Measurements from ENCODE around the gene ANP32B. TPM values are rescaled to one million over a fixed set of nuclear protein-coding genes. Genes with fewer than 3 reads are reported as not detected.

ANP32B gene
- total RNA-seq, 2 experiments from 2014 or later, result 178 to 192 TPM

- Mint-ChIP-seq H3K9me3 (no peaks in the 10 kb centered on the region), H3K27me3 (no peaks in the 10 kb centered on the region), H3K4me1 (ENCODE audit: low read depth) (peaks cover 31% of the 10 kb centered on the region), H3K27ac (peak overlapping the region; percentile 11), H3K4me3 (no peak overlapping the region), H3K36me3 (ENCODE audit: low read depth) (peaks cover 7% of the 10 kb centered on the region)
- Histone ChIP-seq H3K4me1 (ENCODE audit: insufficient read depth, low read length) (peaks cover 27% of the 10 kb centered on the region), H3K27ac (ENCODE audit: low read depth in 1 of 2, low read length in 2 of 2) (no peak overlapping the region), H3K27me3 (ENCODE audit: control insufficient read depth in 1 of 2, insufficient read depth in 2 of 2, low read length in 2 of 2) (no peaks in the 10 kb centered on the region), H3K9me3 (ENCODE audit: control insufficient read depth in 1 of 2, insufficient read depth in 1 of 2, low read length in 2 of 2) (peaks cover 0 to 4% of the 10 kb centered on the region in 2 experiments), H3K36me3 (ENCODE audit: insufficient read depth, low read length) (no peaks in the 10 kb centered on the region), H3K4me3 (ENCODE audit: low read length) (no peak overlapping the region)
- POLR2A ChIA-PET, result no interaction called here
- DNase-seq, result no peak
- CTCF ChIA-PET, result interaction anchor here (1.4 kb wide), 1 partner anchor 165 kb away, joined by 3 read pairs; no protein-coding TSS in a partner anchor
- intact Hi-C loops (cut with DNase I, micrococcal nuclease), result no loop called here
- no peak for ATAC-seq (ENCODE audit: poor library complexity)
- TF ChIP-seq CTCF (IDR thresholded peaks at IDR 0.05), result no peak
Measured at GRCh38 chr9:98054376-98054951, 71.3 kb downstream of the ANP32B start.

- Histone ChIP-seq H3K4me3 (ENCODE audit: low read length) (peak within 1 kb of the TSS; percentile 71), H3K27me3 (ENCODE audit: control insufficient read depth in 1 of 2, insufficient read depth in 2 of 2, low read length in 2 of 2) (no peaks in the 10 kb centered on the region), H3K36me3 (ENCODE audit: insufficient read depth, low read length) (peaks cover 5% of the 10 kb centered on the region), H3K9me3 (ENCODE audit: control insufficient read depth in 1 of 2, insufficient read depth in 1 of 2, low read length in 2 of 2) (peaks cover 0 to 4% of the 10 kb centered on the region in 2 experiments), H3K4me1 (ENCODE audit: insufficient read depth, low read length) (peaks cover 27% of the 10 kb centered on the region), H3K27ac (ENCODE audit: low read depth in 1 of 2, low read length in 2 of 2) (peak within 1 kb of the TSS; percentile 64 to 75)
- peaks cover 28% of the 10 kb centered on the region for H3K4me1 Mint-ChIP-seq (ENCODE audit: low read depth)
- intact Hi-C loops (cut with DNase I, micrococcal nuclease), result loop anchor here (1.0 to 5.0 kb wide), 9 partner anchors 11 to 201 kb away; partner anchors contain the start of genes TBC1D2 (in 2 of the 2), CORO2A (in 1 of the 2) and TRMO (in 1 of the 2)
- H3K9me3 Mint-ChIP-seq, result no peaks in the 10 kb centered on the region
- peaks cover 15% of the 10 kb centered on the region for H3K36me3 Mint-ChIP-seq (ENCODE audit: low read depth)
- no peaks in the 10 kb centered on the region for H3K27me3 Mint-ChIP-seq
- no peak for TF ChIP-seq CTCF (IDR thresholded peaks at IDR 0.05)
- DNase-seq, result peak; percentile 81 to 95 (median 88)
- ATAC-seq (ENCODE audit: poor library complexity), result peak; percentile 92
- H3K4me3 Mint-ChIP-seq, result peak within 1 kb of the TSS; percentile 98
- peak within 1 kb of the TSS; percentile 93 for H3K27ac Mint-ChIP-seq
- CTCF ChIA-PET, result interaction anchor here (0.5 to 2.7 kb wide), 8 partner anchors 11 to 207 kb away, joined by 3 to 11 read pairs (median 4); partner anchors contain the start of gene ANP32B
- POLR2A ChIA-PET, result interaction anchor here (0.5 to 4.2 kb wide), 24 partner anchors 9 to 818 kb away, joined by 3 to 56 read pairs (median 5); partner anchors contain the start of genes ANP32B, CORO2A, NCBP1 and TBC1D2
Measured at GRCh38 chr9:98056269-98057137, 73.4 kb downstream of the ANP32B start, which contains the start of gene NANS. TSS of gene NANS (plus strand) at chr9:98056732. CDS start at chr9:98056809, 77 bp downstream.

- H3K27ac Mint-ChIP-seq, result peak overlapping the region; percentile 93
Measured at GRCh38 chr9:98057138-98057799, 74.1 kb downstream of the ANP32B start.

More at GRCh38 chr9:98057138-98057799, 74.1 kb downstream of the ANP32B start:
- no peaks in the 10 kb centered on the region for H3K27me3 Mint-ChIP-seq
- Histone ChIP-seq H3K4me1 (ENCODE audit: insufficient read depth, low read length) (peaks cover 27% of the 10 kb centered on the region), H3K27ac (ENCODE audit: low read depth in 1 of 2, low read length in 2 of 2) (peak overlapping the region; percentile 64 to 75), H3K4me3 (ENCODE audit: low read length) (peak overlapping the region; percentile 71), H3K27me3 (ENCODE audit: control insufficient read depth in 1 of 2, insufficient read depth in 2 of 2, low read length in 2 of 2) (no peaks in the 10 kb centered on the region), H3K9me3 (ENCODE audit: control insufficient read depth in 1 of 2, insufficient read depth in 1 of 2, low read length in 2 of 2) (peaks cover 0 to 4% of the 10 kb centered on the region in 2 experiments), H3K36me3 (ENCODE audit: insufficient read depth, low read length) (peaks cover 10% of the 10 kb centered on the region)
- CTCF ChIA-PET, result interaction anchor here (0.6 to 2.7 kb wide), 7 partner anchors 12 to 206 kb away, joined by 3 to 11 read pairs (median 3); partner anchors contain the start of gene ANP32B
- intact Hi-C loops (cut with DNase I, micrococcal nuclease), result loop anchor here (2.0 to 5.0 kb wide), 7 partner anchors 44 to 200 kb away; partner anchors contain the start of genes TBC1D2 (in 2 of the 2), CORO2A (in 1 of the 2) and TRMO (in 1 of the 2)
- POLR2A ChIA-PET, result interaction anchor here (0.5 to 4.2 kb wide), 21 partner anchors 9 to 361 kb away, joined by 3 to 56 read pairs (median 6); partner anchors contain the start of genes ANP32B, CORO2A, TBC1D2 and TRMO
- peaks cover 28% of the 10 kb centered on the region for H3K4me1 Mint-ChIP-seq (ENCODE audit: low read depth)
- no peaks in the 10 kb centered on the region for H3K9me3 Mint-ChIP-seq
- no peak for TF ChIP-seq CTCF (IDR thresholded peaks at IDR 0.05)
- peak overlapping the region; percentile 98 for H3K4me3 Mint-ChIP-seq
- ATAC-seq (ENCODE audit: poor library complexity) (peak; percentile 24), DNase-seq (peak in 3 of 14 experiments; percentile 25 to 36 (median 26))
- H3K36me3 Mint-ChIP-seq (ENCODE audit: low read depth), result peaks cover 17% of the 10 kb centered on the region
